PFSK-1 (cell line): ENCODE data around the gene ATP8B1.

ENCODE experiments used
- FOXP2 ChIP-seq: optimal IDR thresholded peaks from 2 replicates; pipeline ENCODE3; 2011; ENCODE audit warnings: borderline replicate concordance, control low read depth, inconsistent platforms; ENCODE audit not compliant: insufficient read depth; ENCODE audit errors: extremely low read length, extremely low read depth
- POLR2AphosphoS5 ChIP-seq: IDR thresholded peaks from 2 replicates; pipeline ENCODE4 v1.6.1; 2012; ENCODE audit warnings: low read depth, mild to moderate bottlenecking, control low read depth, low read length, moderate library complexity
- REST ChIP-seq, 2 experiments: IDR thresholded peaks; 2 replicates each; pipeline versions ENCODE4 v1.6.1 to v1.8.0; 2011 to 2012; ENCODE audit warnings: low read depth in 2 of 2, low read length in 2 of 2, control low read depth in 1 of 2, inconsistent platforms in 1 of 2, mild to moderate bottlenecking in 1 of 2, moderate library complexity in 1 of 2; ENCODE audit not compliant: insufficient read depth in 1 of 2
- SIN3A ChIP-seq: IDR thresholded peaks from 2 replicates; pipeline ENCODE4 v1.6.1; 2012; ENCODE audit warnings: mild to moderate bottlenecking, low read length, moderate library complexity, borderline replicate concordance; ENCODE audit not compliant: insufficient read depth
- TAF1 ChIP-seq: IDR thresholded peaks from 2 replicates; pipeline ENCODE4 v1.6.1; 2012; ENCODE audit warnings: low read length, control low read depth, borderline replicate concordance; ENCODE audit not compliant: insufficient read depth

The ATP8B1 gene

GRCh38 chr18:57833441-57834101 is 30.5 kb upstream of the ATP8B1 start:
- TF ChIP-seq REST (IDR thresholded peaks at IDR 0.05; ENCODE audit: insufficient read depth in 1 of 2, low read depth in 2 of 2, low read length in 2 of 2): no peak
- no peak for TF ChIP-seq TAF1
- TF ChIP-seq SIN3A: no peak
- TF ChIP-seq FOXP2: no peak
- TF ChIP-seq POLR2AphosphoS5: no peak

GRCh38 chr18:57832730-57833129 is 29.6 kb upstream of the ATP8B1 start:
- TF ChIP-seq TAF1: no peak
- TF ChIP-seq SIN3A: no peak
- TF ChIP-seq REST (IDR thresholded peaks at IDR 0.05; ENCODE audit: insufficient read depth in 1 of 2, low read depth in 2 of 2, low read length in 2 of 2): no peak
- TF ChIP-seq POLR2AphosphoS5: no peak
- no peak for TF ChIP-seq FOXP2

GRCh38 chr18:57831597-57832377 is 28.7 kb upstream of the ATP8B1 start:
- no peak for TF ChIP-seq SIN3A
- TF ChIP-seq TAF1: no peak
- TF ChIP-seq FOXP2: no peak
- TF ChIP-seq REST (IDR thresholded peaks at IDR 0.05; ENCODE audit: insufficient read depth in 1 of 2, low read depth in 2 of 2, low read length in 2 of 2): no peak
- no peak for TF ChIP-seq POLR2AphosphoS5

- no peak for TF ChIP-seq TAF1
- TF ChIP-seq REST (IDR thresholded peaks at IDR 0.05; ENCODE audit: insufficient read depth in 1 of 2, low read depth in 2 of 2, low read length in 2 of 2): no peak
- TF ChIP-seq POLR2AphosphoS5: no peak
- no peak for TF ChIP-seq SIN3A
- TF ChIP-seq FOXP2: no peak
Measured at GRCh38 chr18:57827646-57828045, 24.5 kb upstream of the ATP8B1 start.
